ENCODE results near the gene C2orf80. TPM values are rescaled to one million over a fixed set of nuclear protein-coding genes. Genes with fewer than 3 reads are reported as not detected.

C2orf80 gene
- polyA plus RNA-seq, 1 of the 3 experiments (the other 2 are of a cell fraction): not detected

DNA sequence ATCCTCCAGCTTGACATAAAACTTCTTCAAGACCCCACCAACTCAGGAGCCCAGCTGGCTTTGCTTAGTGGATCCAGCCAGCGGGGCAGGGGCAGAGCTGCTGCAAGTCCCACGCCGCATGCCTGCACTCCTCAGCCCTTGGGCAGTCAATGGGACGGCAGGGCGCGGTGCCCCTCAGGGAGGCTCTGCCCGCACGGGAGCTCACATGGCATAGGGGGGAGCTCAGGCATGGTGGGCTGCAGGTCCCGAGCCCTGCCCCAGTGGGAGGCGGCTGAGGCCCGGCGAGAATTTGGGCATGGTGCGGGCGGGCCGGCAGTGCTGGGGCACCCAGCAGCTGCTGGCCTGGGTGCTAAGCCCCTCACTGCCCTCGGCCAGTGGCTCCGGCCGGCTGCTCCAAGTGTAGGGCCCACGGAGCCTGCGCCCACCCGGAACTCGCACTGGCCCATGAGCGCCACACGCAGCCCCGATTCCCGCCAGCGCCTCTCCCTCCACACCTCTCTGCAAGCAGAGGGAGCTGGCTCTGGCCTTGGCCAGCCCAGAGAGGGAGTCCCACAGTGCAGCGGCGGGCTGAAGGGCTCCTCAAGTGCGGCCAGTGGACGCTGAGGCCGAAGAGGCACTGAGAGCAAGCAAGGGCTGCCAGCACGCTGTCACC is 37.9 kb upstream of the C2orf80 start:
- no peak for DNase-seq
- Histone ChIP-seq H3K4me2 (no peak overlapping the region), H2AFZ (ENCODE audit: low read depth) (no peak overlapping the region), H3K79me2 (ENCODE audit: insufficient read depth) (no peaks in the 10 kb centered on the region), H3K27ac (ENCODE audit: low read depth in 2 of 2, low read length in 1 of 2) (no peak overlapping the region), H3K4me3 (ENCODE audit: low read depth in 2 of 2, low read length in 1 of 2) (no peak overlapping the region), H3F3A (replicated peaks; ENCODE audit: insufficient read depth) (no peaks in the 10 kb centered on the region), H4K20me1 (ENCODE audit: insufficient read depth) (no peaks in the 10 kb centered on the region), H3K9me3 (no peaks in the 10 kb centered on the region), H3K9ac (no peak overlapping the region), H3K27me3 (ENCODE audit: insufficient read depth) (no peaks in the 10 kb centered on the region), H3K4me1 (ENCODE audit: control insufficient read depth in 1 of 2, insufficient read depth in 2 of 2, low read depth in 1 of 2, low read length in 1 of 2) (no peaks in the 10 kb centered on the region), H3K36me3 (replicated peaks in 1 of 2; ENCODE audit: control insufficient read depth in 1 of 2, insufficient read depth in 2 of 2, low read length in 1 of 2) (no peaks in the 10 kb centered on the region), H3K9me2 (no peaks in the 10 kb centered on the region)
- TF ChIP-seq RFX5 (IDR thresholded peaks at IDR 0.05; ENCODE audit: low read length): no peak
- TF ChIP-seq, protein P1, sequence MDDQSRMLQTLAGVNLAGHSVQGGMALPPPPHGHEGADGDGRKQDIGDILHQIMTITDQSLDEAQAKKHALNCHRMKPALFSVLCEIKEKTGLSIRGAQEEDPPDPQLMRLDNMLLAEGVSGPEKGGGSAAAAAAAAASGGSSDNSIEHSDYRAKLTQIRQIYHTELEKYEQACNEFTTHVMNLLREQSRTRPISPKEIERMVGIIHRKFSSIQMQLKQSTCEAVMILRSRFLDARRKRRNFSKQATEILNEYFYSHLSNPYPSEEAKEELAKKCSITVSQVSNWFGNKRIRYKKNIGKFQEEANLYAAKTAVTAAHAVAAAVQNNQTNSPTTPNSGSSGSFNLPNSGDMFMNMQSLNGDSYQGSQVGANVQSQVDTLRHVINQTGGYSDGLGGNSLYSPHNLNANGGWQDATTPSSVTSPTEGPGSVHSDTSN (IDR thresholded peaks at IDR 0.05): no peak
- TF ChIP-seq REST (IDR thresholded peaks at IDR 0.05; ENCODE audit: low read depth, low read length): no peak
- POLR2A ChIA-PET: no interaction called here
- CTCF ChIA-PET: interaction anchor here (0.9 kb wide), 1 partner anchor 51 kb away, joined by 3 read pairs; no protein-coding TSS in a partner anchor
- WGBS (ENCODE audit: low lambda C conversion rate): 87% methylated on average over 21 of the region's 33 CpGs

- H3K9me3 ChIP-seq: no peaks in the 10 kb centered on the region
- H3K9me2 ChIP-seq: no peaks in the 10 kb centered on the region
- ChIA-PET CTCF (interaction anchor here (1.1 to 1.7 kb wide), 2 partner anchors 10 to 49 kb away, joined by 3 to 5 read pairs; no protein-coding TSS in a partner anchor), POLR2A (no interaction called here)
- H3K36me3 ChIP-seq (replicated peaks in 1 of 2; ENCODE audit: control insufficient read depth in 1 of 2, insufficient read depth in 2 of 2, low read length in 1 of 2): no peaks in the 10 kb centered on the region
- H3F3A ChIP-seq (replicated peaks; ENCODE audit: insufficient read depth): peaks cover 3% of the 10 kb centered on the region
- no peak overlapping the region for H3K4me3 ChIP-seq (ENCODE audit: low read depth in 2 of 2, low read length in 1 of 2)
- no peak overlapping the region for H3K9ac ChIP-seq
- WGBS (ENCODE audit: low lambda C conversion rate): 85% methylated on average over 2 of the region's 2 CpGs
- H2AFZ ChIP-seq (ENCODE audit: low read depth): no peak overlapping the region
- TF ChIP-seq USF1 (IDR thresholded peaks at IDR 0.05; ENCODE audit: borderline replicate concordance, low read depth) (no peak), YY1 (IDR thresholded peaks at IDR 0.05; ENCODE audit: low read depth) (no peak), EZH2phosphoT487 (IDR thresholded peaks at IDR 0.05; ENCODE audit: borderline replicate concordance, low read depth) (no peak), CHD2 (IDR thresholded peaks at IDR 0.05; ENCODE audit: low read length, partially characterized antibody) (no peak), FOXM1 (IDR thresholded peaks at IDR 0.05; ENCODE audit: low read depth) (no peak), RFX5 (IDR thresholded peaks at IDR 0.05; ENCODE audit: low read length) (no peak), RXRA (IDR thresholded peaks at IDR 0.05; ENCODE audit: borderline replicate concordance, low read depth) (no peak), RCOR1 (IDR thresholded peaks at IDR 0.05; ENCODE audit: low read length) (no peak), POLR2AphosphoS5 (IDR thresholded peaks at IDR 0.05; ENCODE audit: low read depth, low read length) (no peak), GATA2 (CRISPR knock-in tag; IDR thresholded peaks at IDR 0.05) (no peak), TAF1 (IDR thresholded peaks at IDR 0.05; ENCODE audit: borderline replicate concordance, low read depth, low read length) (no peak), MEF2A (IDR thresholded peaks at IDR 0.05; ENCODE audit: borderline replicate concordance, low read depth) (no peak)
- TF ChIP-seq, protein P2, sequence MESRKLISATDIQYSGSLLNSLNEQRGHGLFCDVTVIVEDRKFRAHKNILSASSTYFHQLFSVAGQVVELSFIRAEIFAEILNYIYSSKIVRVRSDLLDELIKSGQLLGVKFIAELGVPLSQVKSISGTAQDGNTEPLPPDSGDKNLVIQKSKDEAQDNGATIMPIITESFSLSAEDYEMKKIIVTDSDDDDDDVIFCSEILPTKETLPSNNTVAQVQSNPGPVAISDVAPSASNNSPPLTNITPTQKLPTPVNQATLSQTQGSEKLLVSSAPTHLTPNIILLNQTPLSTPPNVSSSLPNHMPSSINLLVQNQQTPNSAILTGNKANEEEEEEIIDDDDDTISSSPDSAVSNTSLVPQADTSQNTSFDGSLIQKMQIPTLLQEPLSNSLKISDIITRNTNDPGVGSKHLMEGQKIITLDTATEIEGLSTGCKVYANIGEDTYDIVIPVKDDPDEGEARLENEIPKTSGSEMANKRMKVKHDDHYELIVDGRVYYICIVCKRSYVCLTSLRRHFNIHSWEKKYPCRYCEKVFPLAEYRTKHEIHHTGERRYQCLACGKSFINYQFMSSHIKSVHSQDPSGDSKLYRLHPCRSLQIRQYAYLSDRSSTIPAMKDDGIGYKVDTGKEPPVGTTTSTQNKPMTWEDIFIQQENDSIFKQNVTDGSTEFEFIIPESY (IDR thresholded peaks at IDR 0.05; ENCODE audit: borderline replicate concordance, low read depth): no peak
- TF ChIP-seq, protein P1 (IDR thresholded peaks at IDR 0.05): no peak
- H3K4me2 ChIP-seq: no peak overlapping the region
- no peaks in the 10 kb centered on the region for H4K20me1 ChIP-seq (ENCODE audit: insufficient read depth)
- no peaks in the 10 kb centered on the region for H3K4me1 ChIP-seq (ENCODE audit: control insufficient read depth in 1 of 2, insufficient read depth in 2 of 2, low read depth in 1 of 2, low read length in 1 of 2)
- no peaks in the 10 kb centered on the region; the same call in 1 of the 2 replicates for H3K27me3 ChIP-seq (ENCODE audit: insufficient read depth)
- no peak for DNase-seq
- H3K27ac ChIP-seq (ENCODE audit: low read depth in 2 of 2, low read length in 1 of 2): no peak overlapping the region
- H3K79me2 ChIP-seq (ENCODE audit: insufficient read depth): no peaks in the 10 kb centered on the region
Measured at GRCh38 chr2:208224802-208225201, 35.0 kb upstream of the C2orf80 start.
